MM.1S (cell line): ENCODE results near the gene FAM174C.

Experiments used
- EZH2 ChIP-seq: fragments of 300-600 bp; sonication (generic); optimal IDR thresholded peaks from 2 replicates; pipeline ENCODE3; 2017; ENCODE audit warnings: low read depth, mild to moderate bottlenecking, antibody characterized with exemption, low read length, mixed read lengths
- EZH2phosphoT487 ChIP-seq: fragments of 300-600 bp; sonication (generic); IDR thresholded peaks from 2 replicates; pipeline ENCODE4 v1.6.1; 2018; ENCODE audit warnings: antibody characterized with exemption, low read length
- TF ChIP-seq, protein P1 (sequence below): fragments of 300-600 bp; sonication (generic); IDR thresholded peaks from 2 replicates; pipeline ENCODE4 v1.5.1; 2016; ENCODE audit warnings: antibody characterized with exemption, low read length, mixed read lengths

DNA sequence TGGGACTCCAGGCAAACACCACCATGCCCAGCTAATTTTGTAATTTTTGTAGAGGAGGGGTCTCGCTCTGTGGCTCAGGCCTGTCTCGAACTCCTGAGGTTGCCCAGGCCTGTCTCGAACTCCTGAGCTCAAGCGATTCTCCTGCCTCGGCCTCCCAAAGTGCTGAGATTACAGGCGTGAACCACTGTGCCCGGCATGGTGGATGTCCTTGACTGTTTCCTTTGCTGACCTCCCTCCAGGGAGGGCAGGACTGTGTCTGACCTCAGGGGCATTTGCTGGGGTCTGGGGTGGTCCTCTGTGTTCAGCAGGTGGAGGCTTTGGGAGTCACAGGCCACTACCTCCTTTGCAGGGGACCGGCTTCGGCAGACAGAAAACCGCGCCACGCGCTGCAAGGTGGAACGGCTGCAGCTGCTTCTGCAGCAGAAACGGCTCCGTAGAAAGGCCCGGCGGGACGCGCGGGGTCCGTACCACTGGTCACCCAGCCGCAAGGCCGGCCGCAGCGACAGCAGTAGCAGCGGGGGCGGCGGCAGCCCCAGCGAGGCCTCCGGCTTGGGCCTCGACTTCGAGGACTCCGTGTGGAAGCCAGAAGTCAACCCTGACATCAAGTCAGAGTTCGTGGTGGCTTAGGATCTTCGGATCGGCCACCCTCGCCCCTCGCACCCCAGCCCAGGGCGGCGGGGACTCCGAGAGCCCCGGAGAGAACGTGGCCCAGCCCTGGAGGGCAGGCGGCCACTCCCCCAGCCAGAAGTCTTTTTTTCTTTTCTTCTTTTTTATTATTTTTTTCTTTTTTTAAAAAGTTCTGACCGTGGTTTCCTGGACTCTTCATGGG lies 18.5 kb upstream of the FAM174C start:
- TF ChIP-seq, protein P1, sequence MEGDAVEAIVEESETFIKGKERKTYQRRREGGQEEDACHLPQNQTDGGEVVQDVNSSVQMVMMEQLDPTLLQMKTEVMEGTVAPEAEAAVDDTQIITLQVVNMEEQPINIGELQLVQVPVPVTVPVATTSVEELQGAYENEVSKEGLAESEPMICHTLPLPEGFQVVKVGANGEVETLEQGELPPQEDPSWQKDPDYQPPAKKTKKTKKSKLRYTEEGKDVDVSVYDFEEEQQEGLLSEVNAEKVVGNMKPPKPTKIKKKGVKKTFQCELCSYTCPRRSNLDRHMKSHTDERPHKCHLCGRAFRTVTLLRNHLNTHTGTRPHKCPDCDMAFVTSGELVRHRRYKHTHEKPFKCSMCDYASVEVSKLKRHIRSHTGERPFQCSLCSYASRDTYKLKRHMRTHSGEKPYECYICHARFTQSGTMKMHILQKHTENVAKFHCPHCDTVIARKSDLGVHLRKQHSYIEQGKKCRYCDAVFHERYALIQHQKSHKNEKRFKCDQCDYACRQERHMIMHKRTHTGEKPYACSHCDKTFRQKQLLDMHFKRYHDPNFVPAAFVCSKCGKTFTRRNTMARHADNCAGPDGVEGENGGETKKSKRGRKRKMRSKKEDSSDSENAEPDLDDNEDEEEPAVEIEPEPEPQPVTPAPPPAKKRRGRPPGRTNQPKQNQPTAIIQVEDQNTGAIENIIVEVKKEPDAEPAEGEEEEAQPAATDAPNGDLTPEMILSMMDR = no peak
- TF ChIP-seq EZH2phosphoT487 (no peak), EZH2 (no peak)
